HG02981 (cell line): ENCODE data around the gene LGMN.
"Not testable (repeated sequence)": the region's sequence is repeated elsewhere in the genome, so short reads cannot be mapped to it uniquely, and the experiment has no call there.

Source experiments
- ATAC-seq: cut with Tn5 transposase; IDR thresholded peaks from one replicate; pipeline ENCODE4 v1.9.1; 2021; ENCODE audit warnings: mild to moderate bottlenecking, moderate library complexity; ENCODE audit not compliant: unreplicated experiment

Gene LGMN

GRCh38 chr14:92729634-92730358 lies 18.6 kb downstream of the LGMN start:
- peak; percentile 82 for ATAC-seq

- ATAC-seq: peak; percentile 57
These were observed 19.6 kb downstream of the LGMN start for GRCh38 chr14:92728759-92729364.

- no peak for ATAC-seq
These were observed 21.5 kb downstream of the LGMN start for GRCh38 chr14:92726933-92727262.

- ATAC-seq: no peak
These were observed 22.1 kb downstream of the LGMN start for GRCh38 chr14:92726135-92726932.

GRCh38 chr14:92724516-92725340 lies 23.7 kb downstream of the LGMN start:
- ATAC-seq: no peak

- no peak for ATAC-seq
These were observed 28.5 kb downstream of the LGMN start for GRCh38 chr14:92719890-92720323.

GRCh38 chr14:92719421-92719820 lies 29.0 kb downstream of the LGMN start:
- no peak for ATAC-seq

GRCh38 chr14:92718664-92719063 lies 29.8 kb downstream of the LGMN start:
- ATAC-seq: no peak

GRCh38 chr14:92717571-92718042 lies 30.8 kb downstream of the LGMN start:
- no peak for ATAC-seq

GRCh38 chr14:92716131-92716530 lies 32.3 kb downstream of the LGMN start:
- ATAC-seq: no peak

- ATAC-seq: not testable (repeated sequence)
These were observed 33.6 kb downstream of the LGMN start for GRCh38 chr14:92714739-92715307.

GRCh38 chr14:92712654-92713051 lies 35.8 kb downstream of the LGMN start:
- ATAC-seq: no peak

- no peak for ATAC-seq
These were observed 36.3 kb downstream of the LGMN start for GRCh38 chr14:92711976-92712653.

GRCh38 chr14:92710001-92710341 lies 38.5 kb downstream of the LGMN start:
- no peak for ATAC-seq

- ATAC-seq: no peak
These were observed 39.0 kb downstream of the LGMN start for GRCh38 chr14:92709340-92710000.

GRCh38 chr14:92706386-92706785 lies 42.0 kb downstream of the LGMN start:
- ATAC-seq: no peak

GRCh38 chr14:92704821-92705220 lies 43.6 kb downstream of the LGMN start:
- ATAC-seq: no peak

- peak; percentile 95 for ATAC-seq
These were observed 44.2 kb downstream of the LGMN start for GRCh38 chr14:92704036-92704804.

GRCh38 chr14:92703516-92703915 lies 44.9 kb downstream of the LGMN start:
- ATAC-seq: no peak
